HuH-7 (cell line): Measurements from ENCODE around the gene GALNT17.
"Not testable (repeated sequence)": the region's sequence is repeated elsewhere in the genome, so short reads cannot be mapped to it uniquely, and the experiment has no call there.

Experiments
- DNase-seq: peaks from one replicate; pipeline ENCODE4 v3.0.0; 2011; ENCODE audit warnings: low spot score

Gene GALNT17

GRCh38 chr7:71165708-71166107 is 33.8 kb downstream of the GALNT17 start:
- no peak for DNase-seq

GRCh38 chr7:71171476-71171875 is 39.5 kb downstream of the GALNT17 start:
- no peak for DNase-seq

- DNase-seq, result no peak
Observed at GRCh38 chr7:71173955-71174354, 42.0 kb downstream of the GALNT17 start.

- DNase-seq, result no peak
Observed at GRCh38 chr7:71182438-71182935, 50.5 kb downstream of the GALNT17 start.

GRCh38 chr7:71184136-71184535 is 52.2 kb downstream of the GALNT17 start:
- no peak for DNase-seq

- no peak for DNase-seq
Observed at GRCh38 chr7:71184609-71185008, 52.7 kb downstream of the GALNT17 start.

GRCh38 chr7:71186535-71187057 is 54.7 kb downstream of the GALNT17 start:
- no peak for DNase-seq

- no peak for DNase-seq
Observed at GRCh38 chr7:71191771-71192170, 59.8 kb downstream of the GALNT17 start.

- DNase-seq, result no peak
Observed at GRCh38 chr7:71193099-71193810, 61.3 kb downstream of the GALNT17 start.

GRCh38 chr7:71198391-71198790 is 66.4 kb downstream of the GALNT17 start:
- DNase-seq, result no peak

GRCh38 chr7:71198887-71199286 is 66.9 kb downstream of the GALNT17 start:
- DNase-seq, result no peak

GRCh38 chr7:71206184-71206583 is 74.2 kb downstream of the GALNT17 start:
- DNase-seq, result no peak

GRCh38 chr7:71208881-71209280 is 76.9 kb downstream of the GALNT17 start:
- DNase-seq, result no peak

GRCh38 chr7:71209484-71209883 is 77.5 kb downstream of the GALNT17 start:
- DNase-seq, result not testable (repeated sequence)

- DNase-seq, result no peak
Observed at GRCh38 chr7:71210220-71210619, 78.3 kb downstream of the GALNT17 start.

- not testable (repeated sequence) for DNase-seq
Observed at GRCh38 chr7:71212433-71212832, 80.5 kb downstream of the GALNT17 start.

GRCh38 chr7:71216211-71216610 is 84.3 kb downstream of the GALNT17 start:
- DNase-seq, result no peak

- no peak for DNase-seq
Observed at GRCh38 chr7:71220210-71220695, 88.3 kb downstream of the GALNT17 start.

- no peak for DNase-seq
Observed at GRCh38 chr7:71221049-71221448, 89.1 kb downstream of the GALNT17 start.

GRCh38 chr7:71221549-71221948 is 89.6 kb downstream of the GALNT17 start:
- no peak for DNase-seq

GRCh38 chr7:71227126-71227525 is 95.2 kb downstream of the GALNT17 start:
- DNase-seq, result no peak

GRCh38 chr7:71229148-71229547 is 97.2 kb downstream of the GALNT17 start:
- DNase-seq, result no peak

- no peak for DNase-seq
Observed at GRCh38 chr7:71229699-71230098, 97.8 kb downstream of the GALNT17 start.

GRCh38 chr7:71235253-71235652 is 103.3 kb downstream of the GALNT17 start:
- DNase-seq, result no peak
